GM10248 (cell line): ENCODE results near the gene GNB1.

Source experiments
- CTCF ChIA-PET: fragments of 300-600 bp; sonication (Branson Sonifier 250); formaldehyde crosslinking; extraction: SDS; loops from one replicate; lab custom pipeline; 2021; ENCODE audit warnings: antibody characterized with exemption; lab: Yijun Ruan, JAX
- POLR2A ChIA-PET: fragments of 350-650 bp; sonication (Branson Sonifier 250); formaldehyde crosslinking; extraction: SDS; loops from one replicate; lab custom pipeline; 2020; ENCODE audit warnings: antibody characterized with exemption; lab: Yijun Ruan, JAX
- DNase-seq: peaks from one replicate; pipeline ENCODE4 v3.0.0; 2012; ENCODE audit errors: extremely low spot score
- CTCF ChIP-seq: IDR thresholded peaks from 2 replicates; pipeline ENCODE4 v1.5.1; 2012; ENCODE audit warnings: mild to moderate bottlenecking, low read depth; ENCODE audit errors: extremely low read depth, missing control alignments, control extremely low read depth

The GNB1 gene

GRCh38 chr1:1777583-1777899 lies 113.3 kb downstream of the GNB1 start:
- no peak for TF ChIP-seq CTCF
- ChIA-PET CTCF (interaction anchor here (0.8 to 1.3 kb wide), 4 partner anchors 22 to 131 kb away, joined by 3 to 7 read pairs (median 4); no protein-coding TSS in a partner anchor), POLR2A (no interaction called here)
- DNase-seq: no peak

- no peak for TF ChIP-seq CTCF
- CTCF ChIA-PET: interaction anchor here (1.2 to 1.3 kb wide), 4 partner anchors 21 to 132 kb away, joined by 3 to 7 read pairs (median 4); no protein-coding TSS in a partner anchor
- POLR2A ChIA-PET: no interaction called here
- no peak for DNase-seq
Observed at GRCh38 chr1:1776672-1777582, 114.0 kb downstream of the GNB1 start.

- CTCF ChIA-PET: interaction anchor here (0.8 to 2.2 kb wide), 3 partner anchors 27 to 130 kb away, joined by 3 to 5 read pairs (median 3); no protein-coding TSS in a partner anchor
- no peak for DNase-seq
- TF ChIP-seq CTCF: no peak
- POLR2A ChIA-PET: no interaction called here
Observed at GRCh38 chr1:1775327-1776226, 115.3 kb downstream of the GNB1 start.

GRCh38 chr1:1773874-1774273 lies 117.0 kb downstream of the GNB1 start:
- ChIA-PET CTCF (interaction anchor here (2.2 kb wide), 1 partner anchor 132 kb away, joined by 5 read pairs; no protein-coding TSS in a partner anchor), POLR2A (no interaction called here)
- TF ChIP-seq CTCF: no peak
- DNase-seq: no peak

GRCh38 chr1:1771096-1771495 lies 119.8 kb downstream of the GNB1 start:
- DNase-seq: no peak
- TF ChIP-seq CTCF: no peak
- ChIA-PET POLR2A (no interaction called here), CTCF (no interaction called here)

GRCh38 chr1:1770102-1770501 lies 120.8 kb downstream of the GNB1 start:
- TF ChIP-seq CTCF: no peak
- POLR2A ChIA-PET: no interaction called here
- CTCF ChIA-PET: interaction anchor here (1.6 kb wide), 1 partner anchor 136 kb away, joined by 5 read pairs; no protein-coding TSS in a partner anchor
- DNase-seq: no peak
